Stimulated activated CD8-positive, alpha-beta memory T cell treated with anti-CD3 and anti-CD28 coated beads, Interleukin-7, amount 100 ng/mL, for 1 hour (primary cell): ENCODE results near the gene DDX53.

Experiments used
- DNase-seq, 2 donors: peaks; one replicate each; pipeline ENCODE4 v3.0.0-alpha.2; 2020; ENCODE audit warnings: low read depth in 2 of 2

The DDX53 gene

GRCh38 chrX:23048806-23049573, 49.2 kb downstream of the DDX53 start:
- no peak for DNase-seq

GRCh38 chrX:23052324-23052723, 52.6 kb downstream of the DDX53 start:
- no peak for DNase-seq
